ENCODE measurements around the gene PSPH. TPM values are rescaled to one million over a fixed set of nuclear protein-coding genes. Genes with fewer than 3 reads are reported as not detected.
A peak's percentile ranks its signal among the peaks of the same experiment; 100 is the strongest.

The PSPH gene
- total and polyA plus RNA-seq, 8 donors = 13.7 to 25.0 (median 20.7) TPM

DNA sequence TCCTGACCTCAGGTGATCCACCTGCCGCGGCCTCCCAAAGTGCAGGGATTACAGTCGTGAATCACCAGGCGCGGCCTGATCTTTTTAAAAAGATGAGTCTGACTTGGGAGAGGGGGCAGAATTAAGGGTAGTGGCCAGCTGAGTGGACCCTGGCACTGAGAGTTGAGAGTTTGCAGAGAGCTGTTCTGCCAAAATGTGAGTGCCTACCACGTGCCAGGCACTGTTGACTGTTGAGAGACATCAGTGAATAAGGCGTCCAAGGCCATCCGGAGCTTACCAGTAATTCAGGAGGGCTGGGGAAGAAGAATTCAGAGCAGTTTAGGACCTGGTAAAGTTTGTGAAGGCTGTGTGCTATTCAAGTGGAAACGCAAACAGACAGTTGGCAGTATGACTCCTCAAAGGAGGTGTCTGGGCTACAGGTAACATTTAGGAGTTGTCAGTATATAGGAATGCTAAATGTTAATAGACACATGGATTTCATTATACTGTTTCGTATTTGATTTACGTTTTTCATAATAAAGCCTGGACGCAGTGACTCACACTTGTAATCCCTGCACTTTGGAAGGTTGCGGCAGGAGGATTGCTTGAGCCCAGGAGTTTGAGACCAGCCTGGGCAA lies 85.3 kb downstream of the PSPH start:
- Histone ChIP-seq H3K4me3 (peak overlapping the region; percentile 55 to 64), H3K9me3 (no peaks in the 10 kb centered on the region), H3K27ac (peak overlapping the region in 1 of 2 donors; percentile 95), H3K27me3 (no peaks in the 10 kb centered on the region), H3K36me3 (peaks cover 0 to 6% of the 10 kb centered on the region in 2 donors), H3K4me1 (peaks cover 7 to 28% of the 10 kb centered on the region in 2 donors)
- intact Hi-C loops (cut with DNase I) = no loop called here
- DNase-seq (no peak), ATAC-seq (peak; percentile 3)
- TF ChIP-seq CTCF (IDR thresholded peaks at IDR 0.05) = no peak

- ATAC-seq (no peak), DNase-seq (peak in 1 of 4 donors; percentile 51)
- no peaks in the 10 kb centered on the region for H3K27me3 ChIP-seq
- H3K9me3 ChIP-seq = no peaks in the 10 kb centered on the region
- H3K4me3 ChIP-seq = peak overlapping the region; percentile 55 to 64
- H3K36me3 ChIP-seq = peaks cover 0 to 6% of the 10 kb centered on the region in 2 donors
- H3K27ac ChIP-seq = peak overlapping the region; percentile 95
- no peak for TF ChIP-seq CTCF (IDR thresholded peaks at IDR 0.05)
- H3K4me1 ChIP-seq = peaks cover 7 to 28% of the 10 kb centered on the region in 2 donors
- intact Hi-C loops (cut with DNase I) = no loop called here
These were observed 86.2 kb downstream of the PSPH start for GRCh38 chr7:55965100-55965470.

DNA sequence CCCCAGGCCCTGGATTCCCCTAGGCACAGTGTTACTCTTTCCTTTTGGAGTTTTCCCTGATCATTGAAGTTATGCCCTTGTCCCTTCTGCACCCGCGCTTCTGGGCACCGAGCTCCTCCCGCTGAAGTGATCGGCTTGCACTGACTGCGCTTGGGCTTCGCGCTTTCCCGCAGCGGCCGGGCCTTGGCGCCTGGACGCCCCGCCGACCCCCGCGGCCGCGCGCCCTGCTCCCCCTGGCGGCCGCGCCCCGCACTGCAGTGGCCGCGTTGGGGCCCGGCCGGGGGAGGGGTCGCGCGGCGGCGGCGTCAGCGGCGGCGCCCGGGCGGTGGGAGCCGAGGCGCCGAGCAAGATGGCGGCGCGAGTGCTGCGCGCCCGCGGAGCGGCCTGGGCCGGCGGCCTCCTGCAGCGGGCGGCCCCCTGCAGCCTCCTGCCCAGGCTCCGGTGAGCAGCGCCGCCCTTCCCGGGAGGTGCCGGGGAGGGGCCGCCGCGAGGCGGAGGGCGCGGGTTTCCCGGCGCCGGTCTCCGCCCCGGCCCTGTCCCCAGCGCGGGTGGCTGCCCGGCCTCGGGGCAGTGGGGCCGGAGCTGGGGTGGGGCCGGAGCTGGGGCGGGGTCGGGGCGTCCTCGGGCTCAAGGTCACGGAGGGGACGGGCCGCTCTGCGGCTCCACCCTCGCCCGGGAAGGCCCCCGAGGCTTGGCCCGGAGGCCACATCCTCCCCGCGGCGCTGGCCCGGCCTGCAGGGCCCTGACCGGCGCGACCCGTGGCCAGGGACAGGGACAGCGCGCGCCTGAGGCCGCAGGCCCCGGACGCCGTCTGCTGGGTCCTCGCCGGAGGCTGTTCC lies 86.8 kb downstream of the PSPH start, which contains the start of gene NIPSNAP2:
NIPSNAP2 (plus strand) TSS at position 325 of the 839 bp plus-strand sequence; CDS start at position 350, 25 bp downstream.
- H3K9me3 ChIP-seq = no peaks in the 10 kb centered on the region
- intact Hi-C loops (cut with DNase I) = no loop called here

GRCh38 chr7:55963584-55964168 lies 87.6 kb downstream of the PSPH start:
- intact Hi-C loops (cut with DNase I) = no loop called here
- H3K4me1 ChIP-seq = peaks cover 7 to 28% of the 10 kb centered on the region in 2 donors
- ATAC-seq (no peak), DNase-seq (no peak)
- no peaks in the 10 kb centered on the region for H3K9me3 ChIP-seq
- no peaks in the 10 kb centered on the region for H3K36me3 ChIP-seq
- peak overlapping the region; percentile 95 for H3K27ac ChIP-seq
- peak overlapping the region; percentile 23 to 64 for H3K4me3 ChIP-seq
- TF ChIP-seq CTCF (IDR thresholded peaks at IDR 0.05) = no peak
- H3K27me3 ChIP-seq = no peaks in the 10 kb centered on the region

More for the DNA sequence above, 86.8 kb downstream of the PSPH start, which contains the start of gene NIPSNAP2:
- DNase-seq (peak; percentile 70 to 97 (median 80)), ATAC-seq (peak; percentile 97)
- Histone ChIP-seq H3K27ac (peak within 1 kb of the TSS; percentile 95), H3K27me3 (no peaks in the 10 kb centered on the region), H3K36me3 (peaks cover 0 to 6% of the 10 kb centered on the region in 2 donors), H3K4me3 (peak within 1 kb of the TSS; percentile 55 to 64), H3K4me1 (peaks cover 7 to 28% of the 10 kb centered on the region in 2 donors)
- peak; percentile 38 to 39 for TF ChIP-seq CTCF (IDR thresholded peaks at IDR 0.05)

DNA sequence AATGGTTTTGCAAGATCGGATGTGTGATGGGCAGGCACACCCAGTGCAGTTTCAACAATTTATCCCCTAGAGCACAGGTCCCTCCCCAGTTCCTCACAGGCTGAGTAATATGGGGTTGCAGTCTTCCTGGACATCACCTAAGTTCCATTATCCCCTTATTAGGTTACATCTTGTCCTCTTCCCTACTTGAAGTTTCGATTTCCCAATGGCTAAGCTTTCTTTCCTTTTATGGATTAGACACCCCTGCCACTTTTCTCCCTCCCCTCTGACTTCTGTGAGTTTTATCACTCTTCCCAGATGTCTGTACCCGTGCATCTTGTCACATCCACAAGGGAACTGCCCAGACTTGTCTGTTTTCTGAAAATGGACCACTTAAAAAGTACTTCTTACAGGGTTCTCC lies 89.2 kb downstream of the PSPH start:
- no peaks in the 10 kb centered on the region for H3K27me3 ChIP-seq
- no peaks in the 10 kb centered on the region for H3K36me3 ChIP-seq
- H3K4me3 ChIP-seq = no peak overlapping the region
- no peaks in the 10 kb centered on the region for H3K9me3 ChIP-seq
- no peak overlapping the region for H3K27ac ChIP-seq
- H3K4me1 ChIP-seq = peaks cover 7 to 27% of the 10 kb centered on the region in 2 donors
- intact Hi-C loops (cut with DNase I) = no loop called here
- ATAC-seq = no peak
- no peak for DNase-seq
- TF ChIP-seq CTCF (IDR thresholded peaks at IDR 0.05) = no peak

All from left lung (tissue), 10 donors.